ENCODE data around the gene KBTBD2. TPM values are rescaled to one million over a fixed set of nuclear protein-coding genes. Genes with fewer than 3 reads are reported as not detected.

The KBTBD2 gene
- total and polyA plus RNA-seq, 2 donors (not counting 3 experiments of a cell fraction or from before 2014, with no cell fraction given): 24.8 to 36.6 TPM

DNA sequence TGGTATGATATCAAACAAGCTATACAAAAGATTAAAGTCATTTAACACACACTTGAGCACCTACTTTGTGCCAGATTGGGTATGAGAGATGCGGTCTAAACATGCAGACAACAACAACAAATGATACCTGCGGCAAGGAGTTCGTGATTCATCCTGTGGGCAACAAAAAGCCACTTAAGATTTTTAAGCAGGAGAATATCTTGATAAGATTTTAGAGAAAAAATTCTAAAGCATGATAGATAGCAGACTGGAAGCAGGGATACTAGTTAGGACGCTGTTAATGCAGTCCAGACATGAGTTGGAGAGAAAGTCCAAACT, 1.6 kb upstream of the KBTBD2 start:
- intact Hi-C loops (cut with micrococcal nuclease): loop anchor here (1.0 to 5.0 kb wide), 3 partner anchors 216 to 834 kb away; partner anchors contain the start of gene RP9

DNA sequence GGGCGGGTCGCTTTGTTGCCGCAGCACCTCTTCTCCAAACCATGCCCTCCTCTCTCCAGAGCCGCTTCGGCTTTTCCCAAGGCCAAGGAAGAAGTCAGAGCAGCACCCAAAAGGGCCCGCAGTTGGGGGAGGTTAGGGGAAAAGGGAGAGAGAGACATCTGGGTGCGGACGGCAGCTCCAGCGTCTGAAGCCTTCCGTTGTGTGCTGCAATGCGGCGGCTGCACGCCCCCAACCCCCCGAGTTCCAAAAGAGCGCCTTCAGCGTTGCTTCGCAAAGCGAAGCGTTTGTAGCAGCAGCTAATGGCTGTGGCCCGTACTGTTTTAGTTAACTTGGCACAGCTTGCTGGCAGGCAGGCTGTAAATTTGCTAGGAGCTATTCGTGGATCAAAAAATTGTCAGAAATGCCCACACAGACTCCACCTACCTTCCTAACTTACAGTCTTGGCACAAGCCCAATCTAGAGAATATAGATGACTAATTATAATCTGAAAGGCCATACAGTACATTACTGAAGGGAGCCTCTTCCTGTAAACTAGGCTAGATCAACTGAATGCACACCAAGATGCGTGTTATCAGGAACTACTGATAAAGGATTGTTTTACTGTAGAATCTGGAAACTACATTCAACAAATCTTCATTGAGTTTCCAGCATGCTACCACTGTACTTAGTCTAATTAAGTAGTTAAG, 1.1 kb upstream of the KBTBD2 start:
- ChIA-PET POLR2A (no interaction called here), CTCF (interaction anchor here (0.6 to 5.0 kb wide), 6 partner anchors 12 to 215 kb away, joined by 3 to 39 read pairs (median 6); no protein-coding TSS in a partner anchor)
- Histone ChIP-seq H3K36me3 (ENCODE audit: control insufficient read depth in 2 of 2, extremely low read depth in 1 of 2, insufficient read depth in 2 of 2, low read length in 2 of 2) (no peaks in the 10 kb centered on the region), H3K79me2 (ENCODE audit: control insufficient read depth, insufficient read depth, low read length) (peaks cover 33% of the 10 kb centered on the region), H4K20me1 (replicated peaks; ENCODE audit: control insufficient read depth, extremely low read depth, insufficient read depth, low read length) (peaks cover 5% of the 10 kb centered on the region), H3K4me3 (replicated peaks in 1 of 3; ENCODE audit: insufficient read depth in 1 of 3, low read depth in 1 of 3, low read length in 3 of 3) (peak overlapping the region in 2 of 3 experiments; percentile 68 to 90), H3K27ac (ENCODE audit: insufficient read depth, low read depth, low read length) (peak overlapping the region; percentile 99), H3K4me2 (ENCODE audit: insufficient read depth, low read length) (peak overlapping the region; percentile 85), H3K27me3 (ENCODE audit: control insufficient read depth in 2 of 2, insufficient read depth in 2 of 2, low read length in 2 of 2) (no peaks in the 10 kb centered on the region), H3K4me1 (ENCODE audit: control insufficient read depth, extremely low read depth, insufficient read depth, low read length) (peaks cover 40% of the 10 kb centered on the region), H2AFZ (ENCODE audit: low read depth, low read length) (peak overlapping the region; percentile 70), H3K9me1 (replicated peaks; ENCODE audit: control insufficient read depth, extremely low read depth, insufficient read depth, low read length) (no peaks in the 10 kb centered on the region), H3K9me3 (replicated peaks; ENCODE audit: control insufficient read depth, insufficient read depth, low read length) (no peaks in the 10 kb centered on the region), H3K9ac (replicated peaks; ENCODE audit: extremely low read depth, insufficient read depth, low read length) (peak overlapping the region; percentile 90)
- intact Hi-C loops (cut with micrococcal nuclease) (loop anchor here (1.0 to 5.0 kb wide), 7 partner anchors 13 to 835 kb away; partner anchors contain the start of genes FKBP9, NT5C3A and RP9), dilution Hi-C loops (cut with MboI; ENCODE audit: extremely low pct_ligation_motif_present, low sequenced_read_pairs) (no loop called here)
- peak; percentile 79 for FAIRE-seq
- TF ChIP-seq POLR2AphosphoS5 (IDR thresholded peaks at IDR 0.05; ENCODE audit: insufficient read depth, low read depth, low read length) (no peak), FOS (IDR thresholded peaks at IDR 0.05; ENCODE audit: borderline replicate concordance, insufficient read depth, low read length) (peak; percentile 25), EZH2 (IDR thresholded peaks at IDR 0.05; ENCODE audit: borderline replicate concordance, low read depth, low read length, severe bottlenecking) (no peak), MYC (IDR thresholded peaks at IDR 0.05; ENCODE audit: low read depth, low read length) (no peak), POLR2A (IDR thresholded peaks at IDR 0.05; ENCODE audit: low read depth, low read length) (peak; percentile 18), JUN (IDR thresholded peaks at IDR 0.05; ENCODE audit: borderline replicate concordance, insufficient read depth, insufficient read length, low read depth) (peak; percentile 44), GATA2 (IDR thresholded peaks at IDR 0.05; ENCODE audit: insufficient read depth, insufficient read length, low read depth, low read length) (peak; percentile 62)
- TF ChIP-seq, protein P1, sequence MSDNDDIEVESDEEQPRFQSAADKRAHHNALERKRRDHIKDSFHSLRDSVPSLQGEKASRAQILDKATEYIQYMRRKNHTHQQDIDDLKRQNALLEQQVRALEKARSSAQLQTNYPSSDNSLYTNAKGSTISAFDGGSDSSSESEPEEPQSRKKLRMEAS (IDR thresholded peaks at IDR 0.05; ENCODE audit: insufficient read depth, insufficient read length): no peak
- TF ChIP-seq, protein P2, sequence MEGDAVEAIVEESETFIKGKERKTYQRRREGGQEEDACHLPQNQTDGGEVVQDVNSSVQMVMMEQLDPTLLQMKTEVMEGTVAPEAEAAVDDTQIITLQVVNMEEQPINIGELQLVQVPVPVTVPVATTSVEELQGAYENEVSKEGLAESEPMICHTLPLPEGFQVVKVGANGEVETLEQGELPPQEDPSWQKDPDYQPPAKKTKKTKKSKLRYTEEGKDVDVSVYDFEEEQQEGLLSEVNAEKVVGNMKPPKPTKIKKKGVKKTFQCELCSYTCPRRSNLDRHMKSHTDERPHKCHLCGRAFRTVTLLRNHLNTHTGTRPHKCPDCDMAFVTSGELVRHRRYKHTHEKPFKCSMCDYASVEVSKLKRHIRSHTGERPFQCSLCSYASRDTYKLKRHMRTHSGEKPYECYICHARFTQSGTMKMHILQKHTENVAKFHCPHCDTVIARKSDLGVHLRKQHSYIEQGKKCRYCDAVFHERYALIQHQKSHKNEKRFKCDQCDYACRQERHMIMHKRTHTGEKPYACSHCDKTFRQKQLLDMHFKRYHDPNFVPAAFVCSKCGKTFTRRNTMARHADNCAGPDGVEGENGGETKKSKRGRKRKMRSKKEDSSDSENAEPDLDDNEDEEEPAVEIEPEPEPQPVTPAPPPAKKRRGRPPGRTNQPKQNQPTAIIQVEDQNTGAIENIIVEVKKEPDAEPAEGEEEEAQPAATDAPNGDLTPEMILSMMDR (IDR thresholded peaks at IDR 0.05; ENCODE audit: extremely low read depth in 1 of 2, insufficient read depth in 1 of 2, low read depth in 1 of 2, low read length in 2 of 2): no peak
- TSS peak; percentile 46 for BruUV-seq (replicated peaks)
- peak; percentile 91 for DNase-seq (ENCODE audit: low read depth, low spot score)

More for the DNA sequence above, 1.6 kb upstream of the KBTBD2 start:
- H3K9ac ChIP-seq (replicated peaks; ENCODE audit: extremely low read depth, insufficient read depth, low read length): peak overlapping the region; percentile 90
- peak overlapping the region; percentile 8 for H2AFZ ChIP-seq (ENCODE audit: low read depth, low read length)
- peak overlapping the region in 1 of 3 experiments; percentile 9 for H3K4me3 ChIP-seq (replicated peaks in 1 of 3; ENCODE audit: insufficient read depth in 1 of 3, low read depth in 1 of 3, low read length in 3 of 3)
- no peaks in the 10 kb centered on the region for H3K27me3 ChIP-seq (ENCODE audit: control insufficient read depth in 2 of 2, insufficient read depth in 2 of 2, low read length in 2 of 2)
- H3K36me3 ChIP-seq (ENCODE audit: control insufficient read depth in 2 of 2, extremely low read depth in 1 of 2, insufficient read depth in 2 of 2, low read length in 2 of 2): no peaks in the 10 kb centered on the region
- no peak for FAIRE-seq
- no peaks in the 10 kb centered on the region for H3K9me1 ChIP-seq (replicated peaks; ENCODE audit: control insufficient read depth, extremely low read depth, insufficient read depth, low read length)
- CTCF ChIA-PET: interaction anchor here (0.8 to 5.0 kb wide), 5 partner anchors 12 to 93 kb away, joined by 3 to 39 read pairs (median 7); no protein-coding TSS in a partner anchor
- POLR2A ChIA-PET: no interaction called here
- peak overlapping the region; percentile 99 for H3K27ac ChIP-seq (ENCODE audit: insufficient read depth, low read depth, low read length)
- peak overlapping the region; percentile 85 for H3K4me2 ChIP-seq (ENCODE audit: insufficient read depth, low read length)
- TF ChIP-seq FOS (IDR thresholded peaks at IDR 0.05; ENCODE audit: borderline replicate concordance, insufficient read depth, low read length) (no peak), POLR2A (IDR thresholded peaks at IDR 0.05; ENCODE audit: low read depth, low read length) (no peak), EZH2 (IDR thresholded peaks at IDR 0.05; ENCODE audit: borderline replicate concordance, low read depth, low read length, severe bottlenecking) (no peak), GATA2 (IDR thresholded peaks at IDR 0.05; ENCODE audit: insufficient read depth, insufficient read length, low read depth, low read length) (peak; percentile 2)
- TF ChIP-seq, protein P1 (IDR thresholded peaks at IDR 0.05; ENCODE audit: insufficient read depth, insufficient read length): no peak
- BruUV-seq (replicated peaks): no TSS peak
- no peaks in the 10 kb centered on the region for H3K9me3 ChIP-seq (replicated peaks; ENCODE audit: control insufficient read depth, insufficient read depth, low read length)
- no peak for DNase-seq (ENCODE audit: low read depth, low spot score)
- peaks cover 28% of the 10 kb centered on the region for H3K79me2 ChIP-seq (ENCODE audit: control insufficient read depth, insufficient read depth, low read length)
- dilution Hi-C loops (cut with MboI; ENCODE audit: extremely low pct_ligation_motif_present, low sequenced_read_pairs): no loop called here
- H3K4me1 ChIP-seq (ENCODE audit: control insufficient read depth, extremely low read depth, insufficient read depth, low read length): peaks cover 35% of the 10 kb centered on the region
- peaks cover 3% of the 10 kb centered on the region for H4K20me1 ChIP-seq (replicated peaks; ENCODE audit: control insufficient read depth, extremely low read depth, insufficient read depth, low read length)

All from endothelial cell of umbilical vein (primary cell).